CD4-positive, alpha-beta T cell treated with Interleukin-15 for 4 hours (primary cell): ENCODE measurements around the gene NRIP1.
"Not testable (repeated sequence)": the region's sequence is repeated elsewhere in the genome, so short reads cannot be mapped to it uniquely, and the experiment has no call there.

ENCODE experiments used
- DNase-seq: peaks from one replicate; pipeline ENCODE4 v3.0.0-alpha.2; 2020; ENCODE audit warnings: low spot score

The NRIP1 gene

DNA sequence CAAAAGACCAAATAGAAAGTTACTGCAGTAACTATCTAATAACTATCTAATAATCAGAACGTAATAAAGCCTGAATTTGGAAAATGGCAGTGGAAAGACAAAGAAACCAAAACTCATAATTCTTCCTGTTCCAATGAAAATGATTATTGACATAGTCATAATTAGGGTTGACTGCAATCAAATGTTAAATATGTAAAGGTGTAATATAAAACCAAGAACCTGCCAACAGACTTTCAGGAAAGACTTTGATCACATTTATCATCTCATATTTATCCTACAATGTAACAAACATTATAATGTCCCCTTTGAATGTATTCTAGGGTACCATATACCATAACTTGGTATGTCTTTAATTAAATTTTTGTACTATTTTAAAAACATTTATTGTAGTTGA, 26.9 kb downstream of the NRIP1 start:
- no peak for DNase-seq

DNA sequence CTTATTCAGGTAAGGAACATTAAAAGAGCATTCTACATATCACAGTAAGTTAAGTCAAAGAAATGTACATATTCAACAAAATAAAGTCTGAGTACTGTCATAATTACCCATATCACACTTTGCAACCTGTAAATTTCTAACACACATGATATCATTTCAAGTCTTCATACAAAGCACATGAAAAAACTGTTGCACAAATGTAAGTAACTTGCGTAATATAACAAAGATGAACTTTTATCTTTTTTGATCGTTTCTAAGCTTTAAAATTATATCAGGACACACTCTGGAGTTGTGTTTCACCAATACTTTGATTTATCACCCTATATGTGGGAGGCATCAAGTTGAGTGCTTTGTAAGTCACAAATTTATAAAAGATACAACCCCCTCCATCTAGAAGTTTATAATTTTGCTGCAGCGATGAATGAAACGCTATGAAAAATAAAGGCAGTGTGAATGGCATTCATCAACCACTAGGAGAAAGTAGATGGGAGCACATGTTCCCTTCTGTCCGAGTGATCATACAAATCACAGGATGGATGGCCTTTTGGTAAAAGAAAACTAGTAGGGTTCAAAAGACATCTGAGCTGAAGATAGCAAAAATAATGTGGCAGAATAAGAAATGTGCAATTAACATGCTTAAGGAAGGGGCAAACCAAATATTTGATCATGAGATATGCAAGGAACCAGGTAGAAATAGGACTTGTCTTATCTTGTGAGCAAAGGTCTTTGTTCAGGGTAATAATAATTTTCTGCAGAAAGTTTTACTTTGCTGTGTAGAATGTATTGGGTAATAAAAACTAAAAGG, 27.5 kb downstream of the NRIP1 start:
- no peak for DNase-seq

DNA sequence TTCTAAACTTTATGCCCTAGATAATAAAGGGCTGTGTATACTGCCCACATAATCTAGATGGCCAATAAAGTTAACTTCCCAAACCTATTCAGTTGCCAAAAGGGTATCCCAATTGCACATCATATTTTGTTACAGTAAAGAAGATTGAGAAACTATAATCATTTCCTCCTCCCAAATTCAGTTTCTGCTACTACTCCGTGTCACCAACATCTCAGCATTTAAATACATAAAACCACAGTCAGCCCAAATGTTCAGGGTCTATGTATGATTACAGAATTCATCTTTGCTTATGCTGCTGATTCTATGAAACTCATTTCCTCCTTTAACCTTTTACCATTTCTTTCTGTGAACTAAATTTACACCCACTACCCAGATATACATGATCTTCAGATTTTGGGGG, 28.6 kb downstream of the NRIP1 start:
- no peak for DNase-seq

DNA sequence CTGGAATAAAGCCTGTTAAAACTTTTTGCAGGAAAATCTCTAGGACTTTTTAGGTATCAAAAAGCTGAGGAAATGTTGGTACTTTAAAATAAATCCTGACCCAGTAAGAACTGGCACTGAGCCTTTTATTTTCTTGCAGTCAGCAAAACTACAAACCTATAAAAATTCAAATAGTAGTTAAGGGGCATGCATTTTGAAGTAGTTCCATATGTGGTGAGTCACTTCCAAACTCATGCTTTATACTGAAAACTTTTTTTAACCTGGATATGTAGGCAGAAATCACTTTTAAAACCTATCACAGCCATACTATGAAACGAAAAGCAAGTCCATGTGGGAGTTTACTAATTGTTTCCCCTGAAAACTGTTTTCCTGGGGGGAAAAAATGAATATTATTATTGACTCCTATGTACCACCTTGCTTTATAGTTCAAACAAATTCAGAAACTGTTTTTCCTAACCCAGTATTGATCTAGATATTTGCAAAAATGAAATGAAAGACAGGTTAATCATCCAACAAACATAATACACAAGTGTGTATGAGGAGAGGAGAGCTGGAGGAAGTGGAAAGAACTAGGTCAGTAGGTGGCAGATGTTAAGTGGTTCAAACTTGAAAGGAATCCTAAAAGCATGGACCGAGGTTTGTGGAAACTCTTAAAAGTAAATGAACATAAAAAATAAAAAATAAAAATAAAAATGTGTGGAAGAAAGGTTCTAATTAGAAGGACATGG, 30.5 kb downstream of the NRIP1 start:
- DNase-seq = no peak

DNA sequence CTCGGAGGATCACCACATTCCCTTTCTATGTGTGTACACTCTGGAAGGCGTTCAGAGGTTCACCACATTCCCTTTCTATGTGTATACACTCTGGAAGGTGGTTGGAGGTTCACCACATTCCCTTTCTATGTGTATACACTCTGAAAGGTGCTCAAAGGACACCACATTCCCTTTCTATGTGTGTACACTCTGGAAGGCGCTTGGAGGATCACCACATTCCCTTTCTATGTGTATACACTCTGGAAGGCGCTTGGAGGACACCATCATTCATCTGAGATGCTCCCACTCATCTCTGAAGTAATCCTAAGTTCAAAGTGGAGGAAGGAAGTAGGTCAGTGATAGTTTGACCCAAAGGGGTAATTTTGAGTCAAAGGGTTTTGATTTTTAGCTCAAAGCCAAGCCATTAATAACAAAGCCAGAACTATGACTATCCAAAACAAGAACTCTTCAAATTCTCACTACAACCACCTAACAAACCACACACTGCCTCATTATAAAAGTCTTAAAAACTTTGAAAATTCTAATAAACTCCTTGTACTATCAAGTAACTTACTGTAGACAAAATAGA, 32.9 kb downstream of the NRIP1 start:
- DNase-seq = no peak

DNA sequence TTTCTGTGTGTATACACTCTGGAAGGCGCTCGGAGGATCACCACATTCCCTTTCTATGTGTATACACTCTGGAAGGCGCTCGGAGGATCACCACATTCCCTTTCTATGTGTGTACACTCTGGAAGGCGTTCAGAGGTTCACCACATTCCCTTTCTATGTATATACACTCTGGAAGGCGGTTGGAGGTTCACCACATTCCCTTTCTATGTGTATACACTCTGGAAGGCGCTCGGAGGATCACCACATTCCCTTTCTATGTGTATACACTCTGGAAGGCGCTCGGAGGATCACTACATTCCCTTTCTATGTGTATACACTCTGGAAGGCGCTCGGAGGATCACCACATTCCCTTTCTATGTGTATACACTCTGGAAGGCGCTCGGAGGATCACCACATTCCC, 33.4 kb downstream of the NRIP1 start:
- not testable (repeated sequence) for DNase-seq

DNA sequence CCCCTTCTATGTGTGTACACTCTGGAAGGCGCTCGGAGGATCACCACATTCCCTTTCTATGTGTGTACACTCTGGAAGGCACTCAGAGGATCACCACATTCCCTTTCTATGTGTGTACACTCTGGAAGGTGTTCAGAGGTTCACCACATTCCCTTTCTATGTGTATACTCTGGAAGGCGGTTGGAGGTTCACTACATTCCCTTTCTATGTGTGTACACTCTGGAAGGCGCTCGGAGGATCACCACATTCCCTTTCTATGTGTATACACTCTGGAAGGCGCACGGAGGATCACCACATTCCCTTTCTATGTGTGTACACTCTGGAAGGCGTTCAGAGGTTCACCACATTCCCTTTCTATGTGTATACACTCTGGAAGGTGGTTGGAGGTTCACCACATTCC, 33.9 kb downstream of the NRIP1 start:
- not testable (repeated sequence) for DNase-seq

DNA sequence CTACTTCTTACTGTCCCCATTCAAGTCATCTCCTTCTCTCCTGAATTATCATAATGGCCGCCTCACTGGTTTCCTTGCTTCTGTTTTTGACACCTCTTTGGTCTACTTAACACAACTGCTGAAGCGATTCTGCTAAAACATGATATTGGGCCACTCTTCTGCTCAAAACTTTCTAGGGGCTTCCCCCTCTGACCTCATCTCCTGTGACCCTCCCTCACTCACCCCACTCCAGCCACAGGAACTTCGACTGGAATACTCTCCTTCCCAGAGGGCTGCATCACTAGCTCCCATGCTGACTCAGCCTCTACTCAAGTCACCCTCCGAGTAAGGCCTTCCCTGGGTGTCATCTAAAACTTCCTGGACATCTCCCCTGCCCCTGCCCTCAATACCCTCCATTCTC, 35.7 kb downstream of the NRIP1 start:
- DNase-seq = no peak

DNA sequence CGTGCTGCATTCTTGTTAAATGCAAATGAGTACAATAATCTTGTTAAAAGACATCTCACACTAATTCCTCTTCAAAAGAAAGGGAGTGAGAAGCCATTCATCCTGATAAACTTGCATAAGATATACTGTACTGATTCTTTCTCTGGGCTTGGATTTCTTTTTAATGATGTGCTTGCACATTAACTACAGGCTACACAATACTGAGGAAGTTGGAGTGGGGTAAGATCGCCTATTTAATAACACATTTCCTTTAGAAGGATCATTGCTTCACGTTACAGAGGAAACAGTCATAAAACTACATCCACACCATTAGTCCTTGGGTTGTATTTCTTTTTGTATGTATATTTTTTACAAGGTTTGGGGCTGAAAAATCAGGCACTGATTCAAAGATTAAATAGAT, 36.6 kb downstream of the NRIP1 start:
- DNase-seq = no peak

DNA sequence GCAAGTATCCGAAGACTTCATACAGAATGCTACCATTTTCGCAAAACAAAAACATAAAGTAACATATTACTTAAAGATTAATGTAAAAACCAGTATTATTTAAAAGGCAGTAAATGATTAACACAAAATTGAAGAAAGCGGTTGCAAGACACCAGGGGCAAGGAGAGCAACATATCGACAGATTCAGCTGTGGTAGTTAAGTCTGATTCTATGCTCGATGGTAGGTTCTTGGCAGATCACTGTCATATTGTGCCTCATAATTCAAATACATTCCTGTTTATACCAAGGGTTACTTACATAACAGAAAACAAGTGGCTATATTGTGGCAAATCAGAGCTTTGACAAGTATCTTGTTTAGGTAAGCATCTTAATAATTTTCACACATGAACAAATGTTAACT, 37.7 kb downstream of the NRIP1 start:
- no peak for DNase-seq

DNA sequence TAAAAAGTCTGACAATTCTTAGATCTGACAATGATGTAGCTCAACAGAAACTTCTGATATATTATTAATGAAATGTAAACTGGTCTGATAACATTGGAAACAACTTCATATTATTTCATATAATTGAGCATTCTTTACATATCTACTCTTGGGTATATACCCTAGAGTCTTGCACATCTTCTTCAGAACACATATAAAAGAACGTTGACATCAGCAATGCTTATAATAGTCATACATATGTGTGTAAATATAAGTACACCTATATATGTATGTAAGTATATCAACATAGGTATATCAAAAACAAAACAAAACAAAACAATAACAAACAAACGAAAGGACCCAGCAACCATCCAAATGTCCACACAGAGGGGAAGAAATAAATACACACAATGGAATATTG, 38.4 kb downstream of the NRIP1 start:
- DNase-seq = no peak

DNA sequence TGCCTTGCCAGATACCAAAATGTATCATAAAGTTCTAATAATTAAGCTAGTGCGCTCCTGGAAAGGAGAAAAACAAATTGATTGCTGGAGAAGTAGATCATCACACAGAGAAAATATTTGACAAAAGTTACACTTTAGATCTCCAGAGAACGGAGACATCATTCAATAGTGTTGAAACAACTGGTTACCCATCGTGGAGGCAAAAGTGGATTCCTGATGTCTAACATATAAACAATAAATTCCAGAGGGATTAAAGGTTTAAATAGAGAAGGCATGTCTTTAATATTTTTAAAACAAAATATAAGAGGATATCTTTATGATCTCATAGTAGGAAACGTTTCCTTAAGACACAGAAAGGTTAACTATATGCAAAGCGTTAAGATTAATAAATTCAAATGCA, 41.0 kb downstream of the NRIP1 start:
- DNase-seq = no peak

DNA sequence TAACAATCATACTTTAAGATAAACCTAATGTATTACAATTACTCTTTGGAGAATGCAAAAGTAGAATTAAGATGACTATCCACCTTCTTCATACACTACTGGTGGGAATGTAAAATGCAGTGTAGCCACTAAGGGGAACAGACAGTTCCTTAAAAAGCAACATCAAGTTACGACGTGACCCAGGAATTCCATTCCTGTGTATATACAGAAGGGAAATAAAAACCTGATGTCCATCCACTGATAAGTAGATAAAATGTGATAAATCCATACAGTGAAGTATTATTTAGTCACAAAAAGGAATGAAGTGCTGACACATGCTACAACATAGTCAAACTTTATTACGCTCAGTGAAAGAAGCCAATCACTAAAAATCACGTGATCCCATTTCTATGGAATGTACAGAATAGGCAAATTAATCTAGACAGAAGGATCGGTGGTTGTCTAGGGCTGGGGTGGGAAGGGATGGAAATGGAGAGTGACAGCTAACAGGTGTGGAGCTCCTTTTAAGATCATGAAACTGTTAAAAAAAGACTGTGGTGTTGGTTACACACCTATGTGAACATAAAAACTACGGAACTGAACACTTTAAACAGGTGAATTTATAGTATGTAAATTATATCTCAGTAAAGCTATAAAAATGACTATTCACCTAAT, 42.1 kb downstream of the NRIP1 start:
- no peak for DNase-seq

DNA sequence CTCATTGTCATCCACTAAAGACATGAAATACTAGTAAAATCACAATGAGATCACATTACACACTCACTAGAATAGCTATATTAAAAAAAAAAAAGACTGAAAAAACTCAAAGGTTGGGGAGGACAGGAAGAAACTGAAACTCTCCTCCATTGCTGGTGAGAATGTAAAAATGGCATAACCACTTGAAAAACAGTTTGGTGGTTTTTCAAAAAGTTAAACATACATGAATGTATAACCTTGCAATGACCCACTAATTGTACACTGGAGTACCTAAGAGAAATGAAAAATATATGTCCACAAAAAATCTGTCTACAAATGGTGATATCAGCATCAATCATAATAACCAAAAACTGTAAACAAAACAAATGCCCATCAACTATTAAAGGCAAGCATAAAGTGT, 44.0 kb downstream of the NRIP1 start:
- no peak for DNase-seq

DNA sequence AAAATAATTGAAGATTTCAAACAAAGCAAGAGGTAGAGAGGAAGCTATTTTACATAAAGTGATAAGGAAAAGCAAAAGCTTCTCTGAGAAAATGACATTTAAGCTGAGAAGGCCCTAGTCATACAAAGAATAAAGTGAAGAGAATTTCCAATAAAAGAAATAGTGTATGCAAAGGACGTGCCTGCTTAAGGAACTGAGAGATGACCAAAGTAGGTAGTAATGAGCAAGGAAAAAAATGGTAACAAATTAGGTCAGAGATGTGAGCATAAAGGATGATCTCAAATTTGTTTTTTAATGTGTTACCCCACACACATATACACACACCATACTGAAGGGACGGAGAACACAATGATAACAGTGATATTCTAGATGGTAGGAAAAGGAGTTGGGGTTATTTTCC, 46.4 kb downstream of the NRIP1 start:
- no peak for DNase-seq

DNA sequence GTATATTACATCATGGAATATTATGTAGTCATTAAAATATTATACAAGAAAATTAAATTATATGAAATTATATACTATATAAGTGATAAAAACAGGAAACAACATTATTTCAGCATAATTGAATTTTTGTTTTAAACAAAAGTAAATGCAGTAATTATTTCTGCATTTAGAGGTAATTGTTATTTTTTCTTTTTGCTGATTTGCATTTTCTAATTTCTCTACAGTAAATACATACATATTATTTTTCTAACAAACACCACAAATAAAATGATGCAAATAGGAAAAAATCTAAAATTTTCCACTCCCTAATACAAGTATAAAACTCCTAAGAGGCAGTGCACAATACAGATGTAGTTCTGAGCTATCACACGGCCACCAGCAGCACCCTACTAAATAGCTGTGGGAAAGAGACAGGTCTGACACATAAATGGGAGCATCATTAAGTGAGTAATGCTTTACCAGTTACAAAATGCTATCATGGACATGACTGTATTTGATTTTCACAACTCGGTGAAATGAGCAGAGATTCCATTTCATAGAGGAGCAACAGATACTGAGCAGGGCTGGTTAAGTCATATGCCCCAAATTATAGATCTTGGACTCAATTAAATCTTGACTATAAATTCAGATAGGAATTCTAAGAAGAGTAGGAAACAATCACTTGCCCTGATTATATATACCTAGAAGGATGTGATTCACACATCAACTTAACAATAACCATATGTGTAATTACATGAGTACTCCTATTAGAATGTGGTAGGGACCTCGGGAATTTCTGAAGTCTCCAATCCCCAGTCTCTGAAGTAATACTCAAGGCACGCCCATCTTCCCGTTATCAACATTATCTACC, 49.0 kb downstream of the NRIP1 start:
- DNase-seq = no peak

DNA sequence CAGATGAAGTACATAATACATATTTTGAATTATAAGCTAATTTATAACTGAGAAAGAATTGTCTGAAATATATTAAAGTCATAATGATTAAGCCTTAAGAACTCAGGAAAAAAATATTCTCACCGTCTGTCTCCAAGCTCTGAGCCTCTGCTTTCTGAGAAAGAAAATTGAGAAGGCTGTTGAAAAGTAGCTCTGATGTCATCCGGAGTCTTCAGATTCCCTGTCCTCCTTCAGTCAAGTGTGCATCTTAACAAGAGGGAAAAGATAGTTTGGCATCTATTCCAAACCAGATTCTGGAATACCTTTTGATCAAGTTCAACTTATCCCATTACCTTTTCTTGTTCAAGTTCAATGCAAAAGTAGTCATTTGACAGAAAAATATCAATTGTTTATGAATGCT, 50.6 kb downstream of the NRIP1 start:
- DNase-seq = no peak

DNA sequence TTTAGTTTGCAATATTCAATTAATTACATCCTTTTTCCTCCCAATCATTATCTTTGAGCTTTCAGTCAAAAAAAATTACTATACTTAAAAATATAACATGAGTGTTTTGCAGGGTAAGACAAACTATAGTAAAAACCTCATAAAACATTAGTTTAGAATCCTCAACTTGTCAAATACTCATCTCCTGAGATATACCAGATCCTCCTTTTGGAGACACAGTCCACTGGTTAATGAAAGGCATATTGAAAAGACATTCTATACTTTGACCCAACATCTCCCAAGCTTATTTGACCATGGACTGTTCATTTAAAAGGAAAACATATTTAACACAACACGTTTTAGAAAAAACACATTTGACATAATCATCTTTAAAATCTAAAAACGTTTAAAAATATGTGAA, 52.8 kb downstream of the NRIP1 start:
- DNase-seq = no peak

DNA sequence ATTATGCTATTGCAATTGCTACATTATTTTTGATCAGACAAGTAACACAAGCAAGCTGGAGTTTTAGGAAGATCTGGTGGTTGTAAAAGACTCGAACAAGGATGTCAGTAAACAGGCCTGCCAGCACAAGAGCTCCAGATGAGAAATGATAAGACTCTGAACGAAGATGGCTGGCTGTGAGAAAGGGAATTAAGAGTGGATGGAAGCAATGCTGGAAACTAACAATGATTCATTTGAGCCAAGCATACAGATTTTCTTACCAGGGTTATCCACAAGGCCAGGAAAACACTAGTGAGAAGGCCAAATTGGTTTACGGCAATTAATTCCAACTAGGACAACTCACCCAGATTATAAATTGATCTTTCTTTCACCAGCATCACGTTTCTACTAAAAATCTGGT, 54.2 kb downstream of the NRIP1 start:
- DNase-seq = no peak

DNA sequence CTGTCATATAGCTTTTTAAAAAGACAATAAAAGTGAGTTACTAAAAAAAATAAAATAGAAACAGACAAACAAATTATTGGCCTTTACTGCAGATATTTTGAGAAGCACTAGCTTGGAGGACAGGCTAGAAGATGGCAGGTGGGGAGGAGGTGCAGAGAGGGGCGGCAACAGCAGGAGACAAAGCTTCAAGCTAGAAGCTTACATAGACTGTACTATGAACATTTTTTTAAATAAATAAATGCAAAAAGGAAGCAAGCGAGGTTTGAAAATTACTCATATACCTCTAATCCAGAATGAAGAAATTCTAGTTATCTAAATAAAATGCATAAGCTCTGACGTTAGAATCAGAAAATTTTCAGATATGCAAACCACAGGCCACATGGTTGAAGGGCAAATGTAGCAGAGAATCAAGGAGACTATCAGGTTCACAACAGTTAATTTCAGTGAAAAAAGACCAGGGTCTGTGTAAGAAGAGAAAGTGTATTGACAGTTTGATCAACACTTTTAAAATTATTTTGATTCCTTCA, 54.9 kb downstream of the NRIP1 start:
- no peak for DNase-seq

DNA sequence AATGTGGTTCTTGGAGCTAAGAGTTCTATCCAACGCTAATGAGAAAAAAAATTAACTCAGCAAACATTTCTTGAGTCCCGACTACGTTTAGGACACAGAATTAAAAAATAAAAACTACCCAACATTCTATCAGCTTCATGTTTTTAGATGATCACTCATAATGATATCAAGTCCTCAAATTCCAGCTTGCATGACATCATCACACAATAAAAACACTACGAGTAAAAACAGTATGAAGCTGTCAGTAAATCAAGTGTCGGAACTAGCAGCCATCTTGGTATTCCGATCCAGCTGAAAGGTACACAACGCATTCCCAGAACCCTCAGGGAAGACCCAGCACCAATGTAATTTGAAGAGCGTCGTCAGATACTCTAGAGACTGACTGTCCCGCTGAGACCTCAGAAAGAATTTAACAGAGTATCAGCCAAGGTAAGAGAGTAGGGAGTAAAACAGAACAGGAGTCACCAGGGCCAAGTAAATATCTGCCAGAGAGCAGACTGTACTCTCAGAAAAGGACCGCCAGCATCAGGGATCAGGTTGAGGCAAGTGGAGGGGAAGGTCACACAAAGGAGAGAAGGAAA, 57.0 kb downstream of the NRIP1 start:
- DNase-seq = no peak
